Spinal cord (tissue), 10 donors: Measurements from ENCODE around the gene YPEL2. TPM values are rescaled to one million over a fixed set of nuclear protein-coding genes. Genes with fewer than 3 reads are reported as not detected.

Experiments
- DNase-seq, 6 donors: peaks; one replicate each; pipeline versions ENCODE4 v3.0.0 to v3.0.0-alpha.2; 2013 to 2015; ENCODE audit warnings: low spot score in 6 of 6, low read depth in 4 of 6
- H3K27ac ChIP-seq: one replicate; pipeline ENCODE4 v1.5.1; 2013; ENCODE audit warnings: low read depth, low read length, control low read depth
- H3K27me3 ChIP-seq: one replicate; pipeline ENCODE4 v1.6.1; 2013; ENCODE audit warnings: low read length; ENCODE audit not compliant: control insufficient read depth, insufficient read depth
- H3K36me3 ChIP-seq: one replicate; pipeline ENCODE4 v1.6.1; 2013; ENCODE audit warnings: low read length; ENCODE audit not compliant: control insufficient read depth, insufficient read depth
- H3K4me1 ChIP-seq: one replicate; pipeline ENCODE4 v1.6.1; 2013; ENCODE audit warnings: low read length; ENCODE audit not compliant: control insufficient read depth, insufficient read depth
- H3K4me3 ChIP-seq: one replicate; pipeline ENCODE4 v1.5.1; 2013; ENCODE audit warnings: low read depth, low read length, control low read depth
- H3K9me3 ChIP-seq: one replicate; pipeline ENCODE4 v1.6.1; 2013; ENCODE audit warnings: low read length; ENCODE audit not compliant: control insufficient read depth, insufficient read depth
- WGBS: methylation state at CpG from one replicate; pipeline ENCODE4 v1.1.5; 2013; ENCODE audit warnings: missing lambda C conversion rate; ENCODE audit not compliant: insufficient coverage; 5-methylcytosine and 5-hydroxymethylcytosine counted together
- polyA plus RNA-seq, 2 donors: library from polyadenylated mRNA; unstranded; fragments of 120-200 nt; gene quantifications; one replicate each; pipeline ENCODE4 v1.2.1, GENCODE V29; 2013; ENCODE audit not compliant: insufficient read length in 2 of 2
- total RNA-seq, 2 donors: library from RNA; depleted of rRNA in 1 of 2; stranded (reverse); fragments of 120-200 nt in 1 of 2; fragments of >200 nt in 1 of 2; gene quantifications; one replicate each; pipeline versions ENCODE4 v1.2.3 to v1.2.4, GENCODE V29; 2013 to 2014
- donor health status: healthy.

YPEL2 gene
- total and polyA plus RNA-seq, 4 donors = 11.5 to 36.7 (median 13.8) TPM

GRCh38 chr17:59353936-59354755 lies 22.7 kb downstream of the YPEL2 start:
- no peak overlapping the region for H3K27ac ChIP-seq

GRCh38 chr17:59355030-59355701 lies 23.7 kb downstream of the YPEL2 start:
- Histone ChIP-seq H3K4me3 (no peak overlapping the region), H3K9me3 (no peaks in the 10 kb centered on the region), H3K36me3 (peaks cover 3% of the 10 kb centered on the region), H3K27ac (peak overlapping the region; percentile 83), H3K4me1 (peaks cover 36% of the 10 kb centered on the region), H3K27me3 (no peaks in the 10 kb centered on the region)
- DNase-seq = no peak
- 83% methylated on average over 3 of the region's 4 CpGs for WGBS

More at GRCh38 chr17:59353936-59354755, 22.7 kb downstream of the YPEL2 start:
- Histone ChIP-seq H3K36me3 (peaks cover 3% of the 10 kb centered on the region), H3K4me3 (no peak overlapping the region), H3K4me1 (peaks cover 40% of the 10 kb centered on the region), H3K27me3 (no peaks in the 10 kb centered on the region), H3K9me3 (no peaks in the 10 kb centered on the region)
- 82% methylated on average over 5 of the region's 9 CpGs for WGBS
- DNase-seq = no peak

- H3K36me3 ChIP-seq = peaks cover 3% of the 10 kb centered on the region
- no peaks in the 10 kb centered on the region for H3K27me3 ChIP-seq
- WGBS = 42% methylated on average over 1 of the region's 4 CpGs
- H3K4me1 ChIP-seq = peaks cover 31% of the 10 kb centered on the region
- no peaks in the 10 kb centered on the region for H3K9me3 ChIP-seq
- peak in 3 of 6 donors; percentile 44 to 79 (median 70) for DNase-seq
- H3K4me3 ChIP-seq = no peak overlapping the region
- H3K27ac ChIP-seq = peak overlapping the region; percentile 83
These were observed 24.4 kb downstream of the YPEL2 start for GRCh38 chr17:59355702-59356325.

- WGBS = 100% methylated on average over 2 of the region's 2 CpGs
- Histone ChIP-seq H3K27me3 (no peaks in the 10 kb centered on the region), H3K9me3 (no peaks in the 10 kb centered on the region), H3K4me3 (no peak overlapping the region), H3K27ac (peak overlapping the region; percentile 83), H3K4me1 (peaks cover 26% of the 10 kb centered on the region), H3K36me3 (peaks cover 3% of the 10 kb centered on the region)
- no peak for DNase-seq
These were observed 25.2 kb downstream of the YPEL2 start for GRCh38 chr17:59356543-59357218.

GRCh38 chr17:59357219-59357697 lies 25.8 kb downstream of the YPEL2 start:
- Histone ChIP-seq H3K27ac (peak overlapping the region; percentile 83), H3K4me1 (peaks cover 26% of the 10 kb centered on the region)

GRCh38 chr17:59357929-59358328 lies 26.5 kb downstream of the YPEL2 start:
- no peak overlapping the region for H3K27ac ChIP-seq
- no peaks in the 10 kb centered on the region for H3K27me3 ChIP-seq
- H3K4me3 ChIP-seq = no peak overlapping the region
- WGBS = no CpG with 5 or more reads among the region's 1 CpG
- no peak for DNase-seq
- H3K36me3 ChIP-seq = peaks cover 3% of the 10 kb centered on the region
- H3K4me1 ChIP-seq = peaks cover 26% of the 10 kb centered on the region
- no peaks in the 10 kb centered on the region for H3K9me3 ChIP-seq

More at GRCh38 chr17:59357219-59357697, 25.8 kb downstream of the YPEL2 start:
- Histone ChIP-seq H3K36me3 (peaks cover 3% of the 10 kb centered on the region), H3K9me3 (no peaks in the 10 kb centered on the region), H3K4me3 (no peak overlapping the region), H3K27me3 (no peaks in the 10 kb centered on the region)
- no peak for DNase-seq

- no peak overlapping the region for H3K4me3 ChIP-seq
- no peaks in the 10 kb centered on the region for H3K27me3 ChIP-seq
- H3K9me3 ChIP-seq = no peaks in the 10 kb centered on the region
- H3K27ac ChIP-seq = no peak overlapping the region
- peaks cover 2% of the 10 kb centered on the region for H3K36me3 ChIP-seq
- no peak for DNase-seq
- 81% methylated on average over 2 of the region's 3 CpGs for WGBS
- peaks cover 29% of the 10 kb centered on the region for H3K4me1 ChIP-seq
These were observed 29.9 kb downstream of the YPEL2 start for GRCh38 chr17:59361386-59361785.

GRCh38 chr17:59361916-59362810 lies 30.7 kb downstream of the YPEL2 start:
- peaks cover 2% of the 10 kb centered on the region for H3K36me3 ChIP-seq
- no peak overlapping the region for H3K4me3 ChIP-seq
- no peaks in the 10 kb centered on the region for H3K9me3 ChIP-seq
- peaks cover 30% of the 10 kb centered on the region for H3K4me1 ChIP-seq
- DNase-seq = peak in 1 of 6 donors; percentile 56
- H3K27ac ChIP-seq = no peak overlapping the region
- H3K27me3 ChIP-seq = no peaks in the 10 kb centered on the region
- 71% methylated on average over 5 of the region's 7 CpGs for WGBS
